ENCODE measurements around the gene ACVR1B.

GRCh38 chr12:51961834-51962233 lies 10.3 kb downstream of the ACVR1B start:
- no peak for TF ChIP-seq NFE2L1 (tag; IDR thresholded peaks at IDR 0.05; ENCODE audit: borderline replicate concordance, low read depth)
- no peak for TF ChIP-seq RAD21 (CRISPR knock-in tag; conservative IDR thresholded peaks at IDR 0.05 in 1 of 2, IDR thresholded peaks at IDR 0.05 in 1 of 2)
- no peak for TF ChIP-seq SRSF9 (IDR thresholded peaks at IDR 0.05; ENCODE audit: borderline replicate concordance, low read depth, low read length)
- TF ChIP-seq MTA3 (IDR thresholded peaks at IDR 0.05; ENCODE audit: borderline replicate concordance), result no peak
- TF ChIP-seq ETV6 (IDR thresholded peaks at IDR 0.05; ENCODE audit: borderline replicate concordance in 1 of 2, low read depth in 2 of 2, low read length in 1 of 2), result no peak
- TF ChIP-seq ETV6 (CRISPR knock-in tag; IDR thresholded peaks at IDR 0.05; ENCODE audit: borderline replicate concordance), result no peak
- no peak for TF ChIP-seq CAMTA2 (CRISPR knock-in tag; conservative IDR thresholded peaks at IDR 0.05)
- no peak for TF ChIP-seq GATA2 (CRISPR knock-in tag; IDR thresholded peaks at IDR 0.05)
- TF ChIP-seq E2F6 (IDR thresholded peaks at IDR 0.05; ENCODE audit: borderline replicate concordance in 1 of 2, extremely low read depth in 1 of 2, insufficient read depth in 1 of 2, insufficient read length in 1 of 2, low read depth in 1 of 2, low read length in 1 of 2, poor library complexity in 1 of 2, severe bottlenecking in 1 of 2), result no peak
- TF ChIP-seq KDM1A (IDR thresholded peaks at IDR 0.05), result no peak
- no peak for TF ChIP-seq RBM34 (IDR thresholded peaks at IDR 0.05; ENCODE audit: borderline replicate concordance, insufficient read depth, low read length)
- no peak for TF ChIP-seq ZHX1 (conservative IDR thresholded peaks at IDR 0.05; ENCODE audit: low read length)
- no peak for TF ChIP-seq CTCF (IDR thresholded peaks at IDR 0.05 in 2 of 3, conservative IDR thresholded peaks at IDR 0.05 in 1 of 3; ENCODE audit: insufficient read depth in 2 of 3, low read depth in 1 of 3, low read length in 3 of 3)
- no peak for TF ChIP-seq CBX5 (IDR thresholded peaks at IDR 0.05; ENCODE audit: borderline replicate concordance, low read depth)
- TF ChIP-seq MGA (IDR thresholded peaks at IDR 0.05), result no peak
